Measurements from ENCODE around the gene FYCO1.

DNA sequence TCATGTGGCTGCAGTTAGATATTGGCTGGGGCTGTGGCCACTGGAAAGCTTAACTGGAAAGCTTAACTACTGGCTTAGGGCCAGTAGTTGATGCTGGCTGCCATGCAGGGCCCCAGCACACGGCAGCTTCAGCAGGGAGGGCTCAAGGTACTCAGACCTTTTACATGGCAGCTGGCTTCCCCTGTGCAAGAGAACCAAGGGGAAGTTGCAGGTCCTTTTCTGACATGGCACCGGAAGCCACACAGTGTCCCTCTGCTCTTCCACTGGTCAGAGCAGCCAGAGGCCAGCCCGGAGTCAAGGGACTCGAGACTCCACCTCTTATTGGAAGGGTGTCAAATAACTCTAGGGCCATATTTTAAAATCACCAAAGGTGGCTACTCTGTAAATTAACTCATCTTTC, 84.7 kb downstream of the FYCO1 start:
- TF ChIP-seq CHD2 (IDR thresholded peaks at IDR 0.05; ENCODE audit: low read length) (no peak), HDAC2 (IDR thresholded peaks at IDR 0.05; ENCODE audit: borderline replicate concordance in 1 of 2, low read depth in 2 of 2, low read length in 2 of 2) (no peak), POLR2AphosphoS5 (IDR thresholded peaks at IDR 0.05; ENCODE audit: low read depth, low read length) (no peak), EGR1 (IDR thresholded peaks at IDR 0.05; ENCODE audit: borderline replicate concordance, low read depth, low read length) (no peak), NRF1 (IDR thresholded peaks at IDR 0.05; ENCODE audit: low read depth, low read length) (no peak), SIX5 (IDR thresholded peaks at IDR 0.05; ENCODE audit: low read depth, low read length) (no peak), TEAD4 (IDR thresholded peaks at IDR 0.05; ENCODE audit: low read depth, low read length) (no peak), EZH2 (IDR thresholded peaks at IDR 0.05; ENCODE audit: low read depth, low read length, severe bottlenecking) (no peak), RFX5 (IDR thresholded peaks at IDR 0.05; ENCODE audit: borderline replicate concordance, low read depth, low read length) (no peak)
- TF ChIP-seq, protein P1, sequence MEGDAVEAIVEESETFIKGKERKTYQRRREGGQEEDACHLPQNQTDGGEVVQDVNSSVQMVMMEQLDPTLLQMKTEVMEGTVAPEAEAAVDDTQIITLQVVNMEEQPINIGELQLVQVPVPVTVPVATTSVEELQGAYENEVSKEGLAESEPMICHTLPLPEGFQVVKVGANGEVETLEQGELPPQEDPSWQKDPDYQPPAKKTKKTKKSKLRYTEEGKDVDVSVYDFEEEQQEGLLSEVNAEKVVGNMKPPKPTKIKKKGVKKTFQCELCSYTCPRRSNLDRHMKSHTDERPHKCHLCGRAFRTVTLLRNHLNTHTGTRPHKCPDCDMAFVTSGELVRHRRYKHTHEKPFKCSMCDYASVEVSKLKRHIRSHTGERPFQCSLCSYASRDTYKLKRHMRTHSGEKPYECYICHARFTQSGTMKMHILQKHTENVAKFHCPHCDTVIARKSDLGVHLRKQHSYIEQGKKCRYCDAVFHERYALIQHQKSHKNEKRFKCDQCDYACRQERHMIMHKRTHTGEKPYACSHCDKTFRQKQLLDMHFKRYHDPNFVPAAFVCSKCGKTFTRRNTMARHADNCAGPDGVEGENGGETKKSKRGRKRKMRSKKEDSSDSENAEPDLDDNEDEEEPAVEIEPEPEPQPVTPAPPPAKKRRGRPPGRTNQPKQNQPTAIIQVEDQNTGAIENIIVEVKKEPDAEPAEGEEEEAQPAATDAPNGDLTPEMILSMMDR (IDR thresholded peaks at IDR 0.05; ENCODE audit: control extremely low read depth in 1 of 3, insufficient read depth in 1 of 3, low read depth in 1 of 3, low read length in 3 of 3), result no peak
